Measurements from ENCODE around the gene ACYP1.

DNA sequence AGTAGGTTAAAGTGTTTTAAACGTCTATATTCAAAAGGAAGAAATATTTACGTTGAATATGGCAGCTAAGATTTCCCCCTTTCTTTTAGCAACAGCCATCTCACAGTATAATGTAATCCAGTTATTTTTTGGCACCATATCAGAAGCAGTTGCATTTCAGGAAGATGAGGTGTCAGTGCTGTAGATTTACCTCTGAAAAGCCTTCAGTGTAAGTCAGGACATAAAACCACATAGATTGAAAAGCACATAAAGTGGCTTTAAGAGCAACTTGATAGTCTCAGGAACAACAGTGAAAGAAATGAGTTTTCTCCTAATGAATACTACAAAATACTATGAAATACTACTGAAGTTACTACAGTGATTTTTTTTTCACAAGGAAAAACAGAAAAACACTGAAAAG, 19.5 kb downstream of the ACYP1 start:
- TF ChIP-seq CTCF (conservative IDR thresholded peaks at IDR 0.05 in 1 of 2, IDR thresholded peaks at IDR 0.05 in 1 of 2; ENCODE audit: low read depth in 1 of 2, low read length in 2 of 2) (no peak), EZH2 (IDR thresholded peaks at IDR 0.05; ENCODE audit: low read length, missing control alignments) (no peak)

Measured in fibroblast of lung (primary cell).